K562 (cell line): ENCODE data around the gene WFDC11. TPM values are rescaled to one million over a fixed set of nuclear protein-coding genes. Genes with fewer than 3 reads are reported as not detected.
A peak's percentile ranks its signal among the peaks of the same experiment; 100 is the strongest.

Experiments used
- CBX8 ChIP-seq: fragments of 200-600 bp; sonication (generic); IDR thresholded peaks from 2 replicates; pipeline ENCODE4 v1.6.1; 2012; ENCODE audit warnings: borderline replicate concordance, mixed run types, low read depth, mild to moderate bottlenecking, moderate library complexity, mixed read lengths, low read length, control low read depth, inconsistent platforms; ENCODE audit not compliant: poor library complexity, severe bottlenecking; ENCODE audit errors: extremely low read depth
- ZNF75A ChIP-seq: fragments of 450-650 bp; formaldehyde crosslinking; IDR thresholded peaks from 2 replicates; pipeline ENCODE4 v1.4.0; 2020; ENCODE audit warnings: mild to moderate bottlenecking
- polyA plus RNA-seq, 8 experiments: library from polyadenylated mRNA; depleted of rRNA in 4 of 8; stranded (reverse) in 5 of 8; unstranded in 3 of 8; fragments of >200 nt; fragmentation: Nextera tagmentation in 2 of 8; fragmentation: Illumina TruSeq in 1 of 8; extraction: Ambion mirVana in 2 of 8; extraction: Trizol in 1 of 8; gene quantifications; 2 replicates each; pipeline versions ENCODE4 v1.2.1 to v1.2.3, GENCODE V29; 2011 to 2014; ENCODE audit warnings: inconsistent platforms in 1 of 8, missing spikeins in 1 of 8
- total RNA-seq, 7 experiments: library from RNA; depleted of rRNA in 6 of 7; stranded (reverse); fragments of >200 nt in 6 of 7; fragmentation: Illumina TruSeq in 2 of 7; extraction: Trizol in 2 of 7; gene quantifications; 2 replicates each; pipeline versions ENCODE4 v1.2.1 to v1.2.3, GENCODE V29; 2011 to 2021; ENCODE audit warnings: low replicate concordance in 1 of 7
- TF ChIP-seq, protein P1 (sequence below): fragments of 200-800 bp; sonication (Bioruptor generic); IDR thresholded peaks from 2 replicates; pipeline ENCODE4 v1.6.1; 2017; ENCODE audit warnings: missing genetic modification characterization, missing compliant biosample characterization
- TF ChIP-seq, protein P2 (sequence below): fragments of 200-800 bp; sonication (Bioruptor generic); IDR thresholded peaks from 2 replicates; pipeline ENCODE4 v1.6.1; 2017; ENCODE audit warnings: missing genetic modification characterization, missing compliant biosample characterization
- TF ChIP-seq, protein P3 (sequence below), 2 experiments: fragments of 450-650 bp; IDR thresholded peaks; 2 replicates each; pipeline ENCODE4 v1.6.1; 2016
- TF ChIP-seq, protein P4 (sequence below): fragments of 450-650 bp; IDR thresholded peaks from 2 replicates; pipeline ENCODE4 v1.6.1; 2016; ENCODE audit warnings: mild to moderate bottlenecking, moderate library complexity
- TF ChIP-seq, protein P5 (sequence below): sonication (generic); formaldehyde crosslinking; IDR thresholded peaks from 2 replicates; pipeline ENCODE4 v1.8.0; 2022; ENCODE audit warnings: mild to moderate bottlenecking, missing genetic modification reagents, borderline replicate concordance

The WFDC11 gene
- total and polyA plus RNA-seq, 9 of the 15 experiments (the other 6 are each of a cell fraction or from before 2014, with no cell fraction given), result not detected

DNA sequence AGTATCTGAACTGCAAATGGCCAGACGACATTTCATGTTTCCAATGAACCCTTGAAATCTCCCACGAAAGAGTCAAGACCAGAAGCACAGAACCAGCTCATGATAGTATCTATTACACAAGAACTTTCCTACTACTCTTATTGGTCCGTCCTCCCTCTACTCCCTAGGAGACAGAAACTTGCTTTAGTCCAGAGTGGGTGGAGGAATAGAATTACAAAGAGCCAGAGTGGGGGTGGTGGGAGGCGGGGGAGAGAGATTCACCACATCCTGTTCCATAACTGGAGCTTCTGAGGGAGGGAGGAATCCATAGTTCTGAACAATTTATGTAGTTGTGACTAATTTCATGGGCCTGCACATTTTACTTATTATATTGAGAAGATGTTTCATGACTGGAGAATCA lies 59.0 kb downstream of the WFDC11 start (continued):
- TF ChIP-seq, protein P1, sequence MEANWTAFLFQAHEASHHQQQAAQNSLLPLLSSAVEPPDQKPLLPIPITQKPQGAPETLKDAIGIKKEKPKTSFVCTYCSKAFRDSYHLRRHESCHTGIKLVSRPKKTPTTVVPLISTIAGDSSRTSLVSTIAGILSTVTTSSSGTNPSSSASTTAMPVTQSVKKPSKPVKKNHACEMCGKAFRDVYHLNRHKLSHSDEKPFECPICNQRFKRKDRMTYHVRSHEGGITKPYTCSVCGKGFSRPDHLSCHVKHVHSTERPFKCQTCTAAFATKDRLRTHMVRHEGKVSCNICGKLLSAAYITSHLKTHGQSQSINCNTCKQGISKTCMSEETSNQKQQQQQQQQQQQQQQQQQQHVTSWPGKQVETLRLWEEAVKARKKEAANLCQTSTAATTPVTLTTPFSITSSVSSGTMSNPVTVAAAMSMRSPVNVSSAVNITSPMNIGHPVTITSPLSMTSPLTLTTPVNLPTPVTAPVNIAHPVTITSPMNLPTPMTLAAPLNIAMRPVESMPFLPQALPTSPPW (CRISPR knock-in tag), result peak; percentile 77
- TF ChIP-seq, protein P2, sequence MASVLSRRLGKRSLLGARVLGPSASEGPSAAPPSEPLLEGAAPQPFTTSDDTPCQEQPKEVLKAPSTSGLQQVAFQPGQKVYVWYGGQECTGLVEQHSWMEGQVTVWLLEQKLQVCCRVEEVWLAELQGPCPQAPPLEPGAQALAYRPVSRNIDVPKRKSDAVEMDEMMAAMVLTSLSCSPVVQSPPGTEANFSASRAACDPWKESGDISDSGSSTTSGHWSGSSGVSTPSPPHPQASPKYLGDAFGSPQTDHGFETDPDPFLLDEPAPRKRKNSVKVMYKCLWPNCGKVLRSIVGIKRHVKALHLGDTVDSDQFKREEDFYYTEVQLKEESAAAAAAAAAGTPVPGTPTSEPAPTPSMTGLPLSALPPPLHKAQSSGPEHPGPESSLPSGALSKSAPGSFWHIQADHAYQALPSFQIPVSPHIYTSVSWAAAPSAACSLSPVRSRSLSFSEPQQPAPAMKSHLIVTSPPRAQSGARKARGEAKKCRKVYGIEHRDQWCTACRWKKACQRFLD (CRISPR knock-in tag), result no peak
- TF ChIP-seq, protein P3, sequence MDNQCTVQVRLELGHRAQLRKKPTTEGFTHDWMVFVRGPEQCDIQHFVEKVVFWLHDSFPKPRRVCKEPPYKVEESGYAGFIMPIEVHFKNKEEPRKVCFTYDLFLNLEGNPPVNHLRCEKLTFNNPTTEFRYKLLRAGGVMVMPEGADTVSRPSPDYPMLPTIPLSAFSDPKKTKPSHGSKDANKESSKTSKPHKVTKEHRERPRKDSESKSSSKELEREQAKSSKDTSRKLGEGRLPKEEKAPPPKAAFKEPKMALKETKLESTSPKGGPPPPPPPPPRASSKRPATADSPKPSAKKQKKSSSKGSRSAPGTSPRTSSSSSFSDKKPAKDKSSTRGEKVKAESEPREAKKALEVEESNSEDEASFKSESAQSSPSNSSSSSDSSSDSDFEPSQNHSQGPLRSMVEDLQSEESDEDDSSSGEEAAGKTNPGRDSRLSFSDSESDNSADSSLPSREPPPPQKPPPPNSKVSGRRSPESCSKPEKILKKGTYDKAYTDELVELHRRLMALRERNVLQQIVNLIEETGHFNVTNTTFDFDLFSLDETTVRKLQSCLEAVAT (IDR thresholded peaks at IDR 0.05), result no peak
- TF ChIP-seq, protein P4, sequence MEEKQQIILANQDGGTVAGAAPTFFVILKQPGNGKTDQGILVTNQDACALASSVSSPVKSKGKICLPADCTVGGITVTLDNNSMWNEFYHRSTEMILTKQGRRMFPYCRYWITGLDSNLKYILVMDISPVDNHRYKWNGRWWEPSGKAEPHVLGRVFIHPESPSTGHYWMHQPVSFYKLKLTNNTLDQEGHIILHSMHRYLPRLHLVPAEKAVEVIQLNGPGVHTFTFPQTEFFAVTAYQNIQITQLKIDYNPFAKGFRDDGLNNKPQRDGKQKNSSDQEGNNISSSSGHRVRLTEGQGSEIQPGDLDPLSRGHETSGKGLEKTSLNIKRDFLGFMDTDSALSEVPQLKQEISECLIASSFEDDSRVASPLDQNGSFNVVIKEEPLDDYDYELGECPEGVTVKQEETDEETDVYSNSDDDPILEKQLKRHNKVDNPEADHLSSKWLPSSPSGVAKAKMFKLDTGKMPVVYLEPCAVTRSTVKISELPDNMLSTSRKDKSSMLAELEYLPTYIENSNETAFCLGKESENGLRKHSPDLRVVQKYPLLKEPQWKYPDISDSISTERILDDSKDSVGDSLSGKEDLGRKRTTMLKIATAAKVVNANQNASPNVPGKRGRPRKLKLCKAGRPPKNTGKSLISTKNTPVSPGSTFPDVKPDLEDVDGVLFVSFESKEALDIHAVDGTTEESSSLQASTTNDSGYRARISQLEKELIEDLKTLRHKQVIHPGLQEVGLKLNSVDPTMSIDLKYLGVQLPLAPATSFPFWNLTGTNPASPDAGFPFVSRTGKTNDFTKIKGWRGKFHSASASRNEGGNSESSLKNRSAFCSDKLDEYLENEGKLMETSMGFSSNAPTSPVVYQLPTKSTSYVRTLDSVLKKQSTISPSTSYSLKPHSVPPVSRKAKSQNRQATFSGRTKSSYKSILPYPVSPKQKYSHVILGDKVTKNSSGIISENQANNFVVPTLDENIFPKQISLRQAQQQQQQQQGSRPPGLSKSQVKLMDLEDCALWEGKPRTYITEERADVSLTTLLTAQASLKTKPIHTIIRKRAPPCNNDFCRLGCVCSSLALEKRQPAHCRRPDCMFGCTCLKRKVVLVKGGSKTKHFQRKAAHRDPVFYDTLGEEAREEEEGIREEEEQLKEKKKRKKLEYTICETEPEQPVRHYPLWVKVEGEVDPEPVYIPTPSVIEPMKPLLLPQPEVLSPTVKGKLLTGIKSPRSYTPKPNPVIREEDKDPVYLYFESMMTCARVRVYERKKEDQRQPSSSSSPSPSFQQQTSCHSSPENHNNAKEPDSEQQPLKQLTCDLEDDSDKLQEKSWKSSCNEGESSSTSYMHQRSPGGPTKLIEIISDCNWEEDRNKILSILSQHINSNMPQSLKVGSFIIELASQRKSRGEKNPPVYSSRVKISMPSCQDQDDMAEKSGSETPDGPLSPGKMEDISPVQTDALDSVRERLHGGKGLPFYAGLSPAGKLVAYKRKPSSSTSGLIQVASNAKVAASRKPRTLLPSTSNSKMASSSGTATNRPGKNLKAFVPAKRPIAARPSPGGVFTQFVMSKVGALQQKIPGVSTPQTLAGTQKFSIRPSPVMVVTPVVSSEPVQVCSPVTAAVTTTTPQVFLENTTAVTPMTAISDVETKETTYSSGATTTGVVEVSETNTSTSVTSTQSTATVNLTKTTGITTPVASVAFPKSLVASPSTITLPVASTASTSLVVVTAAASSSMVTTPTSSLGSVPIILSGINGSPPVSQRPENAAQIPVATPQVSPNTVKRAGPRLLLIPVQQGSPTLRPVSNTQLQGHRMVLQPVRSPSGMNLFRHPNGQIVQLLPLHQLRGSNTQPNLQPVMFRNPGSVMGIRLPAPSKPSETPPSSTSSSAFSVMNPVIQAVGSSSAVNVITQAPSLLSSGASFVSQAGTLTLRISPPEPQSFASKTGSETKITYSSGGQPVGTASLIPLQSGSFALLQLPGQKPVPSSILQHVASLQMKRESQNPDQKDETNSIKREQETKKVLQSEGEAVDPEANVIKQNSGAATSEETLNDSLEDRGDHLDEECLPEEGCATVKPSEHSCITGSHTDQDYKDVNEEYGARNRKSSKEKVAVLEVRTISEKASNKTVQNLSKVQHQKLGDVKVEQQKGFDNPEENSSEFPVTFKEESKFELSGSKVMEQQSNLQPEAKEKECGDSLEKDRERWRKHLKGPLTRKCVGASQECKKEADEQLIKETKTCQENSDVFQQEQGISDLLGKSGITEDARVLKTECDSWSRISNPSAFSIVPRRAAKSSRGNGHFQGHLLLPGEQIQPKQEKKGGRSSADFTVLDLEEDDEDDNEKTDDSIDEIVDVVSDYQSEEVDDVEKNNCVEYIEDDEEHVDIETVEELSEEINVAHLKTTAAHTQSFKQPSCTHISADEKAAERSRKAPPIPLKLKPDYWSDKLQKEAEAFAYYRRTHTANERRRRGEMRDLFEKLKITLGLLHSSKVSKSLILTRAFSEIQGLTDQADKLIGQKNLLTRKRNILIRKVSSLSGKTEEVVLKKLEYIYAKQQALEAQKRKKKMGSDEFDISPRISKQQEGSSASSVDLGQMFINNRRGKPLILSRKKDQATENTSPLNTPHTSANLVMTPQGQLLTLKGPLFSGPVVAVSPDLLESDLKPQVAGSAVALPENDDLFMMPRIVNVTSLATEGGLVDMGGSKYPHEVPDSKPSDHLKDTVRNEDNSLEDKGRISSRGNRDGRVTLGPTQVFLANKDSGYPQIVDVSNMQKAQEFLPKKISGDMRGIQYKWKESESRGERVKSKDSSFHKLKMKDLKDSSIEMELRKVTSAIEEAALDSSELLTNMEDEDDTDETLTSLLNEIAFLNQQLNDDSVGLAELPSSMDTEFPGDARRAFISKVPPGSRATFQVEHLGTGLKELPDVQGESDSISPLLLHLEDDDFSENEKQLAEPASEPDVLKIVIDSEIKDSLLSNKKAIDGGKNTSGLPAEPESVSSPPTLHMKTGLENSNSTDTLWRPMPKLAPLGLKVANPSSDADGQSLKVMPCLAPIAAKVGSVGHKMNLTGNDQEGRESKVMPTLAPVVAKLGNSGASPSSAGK, result no peak
- TF ChIP-seq CBX8 (no peak), ZNF75A (no peak)
- TF ChIP-seq, protein P5, sequence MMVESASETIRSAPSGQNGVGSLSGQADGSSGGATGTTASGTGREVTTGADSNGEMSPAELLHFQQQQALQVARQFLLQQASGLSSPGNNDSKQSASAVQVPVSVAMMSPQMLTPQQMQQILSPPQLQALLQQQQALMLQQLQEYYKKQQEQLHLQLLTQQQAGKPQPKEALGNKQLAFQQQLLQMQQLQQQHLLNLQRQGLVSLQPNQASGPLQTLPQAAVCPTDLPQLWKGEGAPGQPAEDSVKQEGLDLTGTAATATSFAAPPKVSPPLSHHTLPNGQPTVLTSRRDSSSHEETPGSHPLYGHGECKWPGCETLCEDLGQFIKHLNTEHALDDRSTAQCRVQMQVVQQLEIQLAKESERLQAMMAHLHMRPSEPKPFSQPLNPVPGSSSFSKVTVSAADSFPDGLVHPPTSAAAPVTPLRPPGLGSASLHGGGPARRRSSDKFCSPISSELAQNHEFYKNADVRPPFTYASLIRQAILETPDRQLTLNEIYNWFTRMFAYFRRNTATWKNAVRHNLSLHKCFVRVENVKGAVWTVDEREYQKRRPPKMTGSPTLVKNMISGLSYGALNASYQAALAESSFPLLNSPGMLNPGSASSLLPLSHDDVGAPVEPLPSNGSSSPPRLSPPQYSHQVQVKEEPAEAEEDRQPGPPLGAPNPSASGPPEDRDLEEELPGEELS, result no peak
